Measurements from ENCODE around the gene BRSK1.

BRSK1 gene

DNA sequence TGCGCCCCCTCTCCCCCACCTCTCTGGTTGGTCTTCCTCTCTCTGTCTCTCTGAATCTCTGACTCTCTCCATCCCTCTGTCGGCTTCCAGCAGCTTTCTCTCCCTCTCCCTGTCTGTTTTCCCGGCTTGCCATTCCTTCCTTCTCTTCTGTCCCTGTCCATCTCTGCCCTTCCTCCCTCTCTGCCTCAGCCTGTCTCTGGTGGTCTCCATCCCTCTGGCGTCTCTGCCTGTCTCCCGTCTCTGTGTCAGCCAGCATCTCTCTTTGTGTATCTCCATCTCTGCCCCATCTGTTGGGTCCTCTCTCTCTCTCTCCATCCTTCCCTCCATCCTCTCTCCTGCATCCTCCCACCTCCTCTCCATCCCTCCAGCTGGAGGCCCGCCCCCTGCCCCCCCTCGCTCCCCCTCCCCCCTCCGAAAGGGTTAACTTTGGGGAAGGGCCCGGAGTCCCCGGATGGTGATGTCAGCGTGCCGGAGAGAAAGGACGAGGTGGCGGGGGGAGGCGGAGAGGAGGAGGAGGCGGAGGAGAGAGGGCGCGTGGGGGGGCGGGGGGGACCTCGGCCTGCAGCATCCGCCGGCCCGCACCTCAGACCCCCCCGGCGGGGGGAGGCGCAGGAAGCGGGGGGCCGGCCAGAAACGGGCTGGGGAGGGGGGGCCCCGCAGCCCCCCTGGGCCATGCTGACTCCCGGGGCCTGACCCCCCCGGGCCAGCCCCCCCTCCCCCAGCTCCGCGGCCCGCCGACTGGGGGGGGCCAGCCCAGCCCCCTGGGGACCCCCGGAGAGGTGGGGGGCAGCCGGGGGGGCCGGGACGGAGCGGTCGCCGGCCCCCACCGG, at the start of gene BRSK1:
TSS of gene BRSK1 (plus strand) at position 450 of the 830 bp plus-strand sequence. CDS start 446 bp downstream, outside the sequence.
- peak in 1 of 2 donors; percentile 29 for DNase-seq (ENCODE audit: extremely low read depth in 1 of 2, low read depth in 1 of 2)

DNA sequence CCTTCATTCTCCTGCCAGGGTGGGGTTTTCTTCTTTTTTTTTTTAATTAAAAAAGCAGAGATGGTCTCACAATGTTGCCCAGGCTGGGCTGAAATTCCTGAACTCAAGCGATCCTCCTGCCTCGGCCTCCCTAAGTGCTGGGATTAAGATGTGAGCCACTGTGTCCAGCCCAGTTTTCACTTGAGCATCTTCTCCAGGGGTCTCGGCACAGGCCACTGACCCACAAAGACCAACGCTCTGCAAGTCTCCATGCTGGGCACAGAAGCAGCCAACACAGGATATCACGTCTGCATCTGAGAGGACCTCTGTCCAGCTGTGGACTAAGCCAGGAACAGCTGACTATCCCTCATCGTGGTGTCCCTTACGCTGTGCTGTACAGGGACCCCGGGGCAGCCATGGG, 45.8 kb upstream of the BRSK1 start:
- no peak for DNase-seq (ENCODE audit: extremely low read depth in 1 of 2, low read depth in 1 of 2)

DNA sequence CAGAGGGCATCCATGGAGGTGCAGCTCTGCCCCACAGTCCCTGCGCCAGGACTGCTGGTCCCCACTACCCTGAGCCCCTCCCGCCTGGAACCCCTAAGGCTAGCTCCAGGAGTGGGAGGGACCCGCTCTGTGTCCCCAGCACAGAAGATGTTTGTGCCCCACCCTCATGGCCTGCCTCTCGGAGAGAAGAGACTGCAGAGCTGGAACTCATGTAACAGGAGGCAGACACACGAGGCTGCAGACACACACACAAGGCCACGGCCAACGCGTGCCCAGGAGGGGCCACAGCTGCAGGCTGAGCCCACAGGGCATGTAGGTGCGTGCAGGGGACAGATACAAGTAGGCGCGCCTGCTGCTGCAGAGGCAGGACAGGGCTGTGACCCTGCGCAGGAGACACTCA, 44.8 kb upstream of the BRSK1 start:
- DNase-seq (ENCODE audit: extremely low read depth in 1 of 2, low read depth in 1 of 2) = no peak

DNA sequence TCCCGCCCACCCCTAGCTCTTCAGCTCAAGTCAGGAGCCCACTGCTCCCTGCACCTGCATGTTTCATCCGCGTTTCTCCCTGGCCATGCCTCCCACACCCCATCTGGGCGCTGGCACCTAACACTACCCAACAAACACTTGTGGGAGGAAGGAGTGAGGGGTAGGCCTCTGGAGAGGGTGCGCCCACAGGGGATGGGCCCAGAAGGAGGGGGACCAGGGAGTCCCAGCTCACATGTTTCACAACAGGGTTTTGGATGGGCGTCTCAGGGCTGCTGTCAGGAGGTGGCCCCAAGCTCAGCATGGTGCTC, 43.1 kb upstream of the BRSK1 start:
- DNase-seq (ENCODE audit: extremely low read depth in 1 of 2, low read depth in 1 of 2) = no peak

DNA sequence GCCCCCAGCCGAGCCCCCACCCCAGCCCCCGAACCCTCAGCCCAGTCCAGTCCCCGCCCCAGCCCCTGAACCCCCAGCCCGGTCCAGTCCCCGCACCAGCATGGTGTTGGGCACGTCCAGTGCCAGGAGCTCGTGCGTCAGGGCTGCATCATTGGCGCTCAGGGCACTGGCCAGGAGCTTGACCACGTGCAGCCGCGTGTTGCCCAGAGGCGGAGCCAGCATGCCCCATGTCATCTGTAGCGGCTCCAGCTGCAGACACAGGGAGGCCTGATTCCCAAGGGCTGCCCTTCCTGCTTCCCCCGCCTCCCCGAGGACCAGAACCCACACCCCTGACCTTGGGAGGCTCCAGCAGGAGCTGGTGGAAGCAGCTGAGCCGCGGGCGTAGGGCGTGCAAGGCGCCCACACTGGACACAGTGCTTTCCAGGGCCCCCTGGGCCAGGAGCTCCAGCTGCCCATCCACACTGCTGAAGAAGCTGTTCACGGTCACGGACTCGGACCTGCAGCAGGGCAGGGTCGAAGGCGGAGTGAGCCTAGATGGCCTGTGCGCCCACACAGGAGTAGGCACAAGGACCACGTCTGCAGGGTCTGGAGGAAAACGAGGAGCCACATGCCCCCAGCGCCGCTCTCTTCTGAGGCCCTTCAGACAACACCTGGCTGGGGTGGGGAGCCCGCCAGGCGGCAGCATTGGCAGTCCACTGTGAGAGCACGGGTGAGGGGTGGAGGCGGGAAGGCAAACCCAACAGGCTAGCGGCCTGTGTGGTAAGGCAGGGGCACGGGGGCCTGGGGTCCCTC, 42.5 kb upstream of the BRSK1 start:
- no peak for DNase-seq (ENCODE audit: extremely low read depth in 1 of 2, low read depth in 1 of 2)

DNA sequence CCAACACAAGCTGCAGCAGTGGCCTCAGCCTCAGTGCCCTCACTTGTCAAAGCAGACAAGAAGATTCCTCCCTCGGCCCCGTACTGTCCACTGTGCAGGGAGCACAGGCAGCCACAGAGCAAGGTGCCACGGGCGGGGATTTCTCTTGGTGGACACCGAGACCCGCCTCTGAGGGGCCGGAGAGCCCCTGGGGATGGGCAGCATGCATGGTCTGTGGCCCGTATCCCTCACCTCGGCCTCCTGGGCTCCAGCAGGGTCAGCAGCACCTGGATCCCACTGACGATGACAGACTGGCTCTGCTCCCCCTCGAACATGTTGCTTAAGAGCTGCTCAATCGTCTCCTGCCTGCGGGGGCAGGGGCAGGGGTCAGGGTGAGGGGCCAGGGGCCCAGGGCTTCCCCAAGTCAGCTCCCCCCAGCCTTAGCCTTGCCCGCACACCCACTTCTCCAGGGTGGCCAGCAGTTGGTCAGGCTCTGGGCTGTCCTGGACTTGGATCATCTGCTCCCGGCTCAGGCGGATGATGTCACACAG, 41.8 kb upstream of the BRSK1 start:
- DNase-seq (ENCODE audit: extremely low read depth in 1 of 2, low read depth in 1 of 2) = no peak

DNA sequence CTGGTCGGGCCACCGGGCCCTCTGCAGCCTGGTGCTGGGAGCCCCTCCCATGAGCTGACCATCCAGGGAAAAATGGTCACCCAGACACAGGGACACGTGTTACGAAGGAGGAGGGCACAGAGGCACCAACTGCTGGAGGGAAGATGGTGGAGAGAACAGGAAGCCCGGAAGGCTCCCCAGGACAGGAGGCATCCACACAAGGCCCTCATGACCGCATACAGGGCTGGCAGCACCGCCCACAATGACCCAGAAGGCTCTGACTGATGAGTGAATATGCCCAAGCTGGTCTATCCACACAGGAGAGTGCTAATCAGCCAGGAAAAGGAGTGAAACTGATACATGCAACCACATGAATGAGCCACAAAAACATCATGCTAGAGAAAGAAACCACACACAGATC, 41.3 kb upstream of the BRSK1 start:
- no peak for DNase-seq (ENCODE audit: extremely low read depth in 1 of 2, low read depth in 1 of 2)

DNA sequence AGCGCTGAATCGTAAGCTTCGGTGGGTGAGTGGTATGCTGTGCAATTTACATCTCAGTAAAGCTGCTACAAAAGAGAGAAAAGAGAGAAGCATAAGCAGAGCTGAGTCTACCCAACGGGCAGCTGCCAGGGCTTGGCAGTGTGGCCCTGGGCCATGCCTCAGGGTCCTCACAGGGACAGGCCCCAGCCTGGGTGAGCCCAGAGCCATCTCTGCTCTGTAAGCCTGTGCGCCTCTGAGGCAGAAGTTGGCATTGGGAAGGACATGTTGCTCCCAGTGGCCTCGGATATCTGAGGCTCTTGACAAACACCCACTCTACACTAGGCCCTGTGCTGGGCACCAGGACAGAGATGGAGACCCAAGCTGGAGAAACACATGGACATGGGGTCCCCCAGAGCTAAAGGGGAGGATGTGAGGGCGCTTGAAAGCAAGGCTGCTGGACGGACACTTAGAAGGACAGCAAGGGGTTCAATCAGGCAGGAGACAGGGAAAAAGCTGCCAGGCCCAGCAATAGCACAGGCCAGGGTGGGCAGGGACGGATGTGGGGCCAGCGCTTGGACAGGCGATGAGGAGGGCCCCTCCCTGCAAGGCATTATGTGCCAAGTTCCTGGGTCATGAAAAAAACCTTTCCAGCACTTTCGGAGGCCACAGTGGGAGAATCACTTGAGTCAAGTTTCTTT, 39.7 kb upstream of the BRSK1 start:
- no peak for DNase-seq (ENCODE audit: extremely low read depth in 1 of 2, low read depth in 1 of 2)

DNA sequence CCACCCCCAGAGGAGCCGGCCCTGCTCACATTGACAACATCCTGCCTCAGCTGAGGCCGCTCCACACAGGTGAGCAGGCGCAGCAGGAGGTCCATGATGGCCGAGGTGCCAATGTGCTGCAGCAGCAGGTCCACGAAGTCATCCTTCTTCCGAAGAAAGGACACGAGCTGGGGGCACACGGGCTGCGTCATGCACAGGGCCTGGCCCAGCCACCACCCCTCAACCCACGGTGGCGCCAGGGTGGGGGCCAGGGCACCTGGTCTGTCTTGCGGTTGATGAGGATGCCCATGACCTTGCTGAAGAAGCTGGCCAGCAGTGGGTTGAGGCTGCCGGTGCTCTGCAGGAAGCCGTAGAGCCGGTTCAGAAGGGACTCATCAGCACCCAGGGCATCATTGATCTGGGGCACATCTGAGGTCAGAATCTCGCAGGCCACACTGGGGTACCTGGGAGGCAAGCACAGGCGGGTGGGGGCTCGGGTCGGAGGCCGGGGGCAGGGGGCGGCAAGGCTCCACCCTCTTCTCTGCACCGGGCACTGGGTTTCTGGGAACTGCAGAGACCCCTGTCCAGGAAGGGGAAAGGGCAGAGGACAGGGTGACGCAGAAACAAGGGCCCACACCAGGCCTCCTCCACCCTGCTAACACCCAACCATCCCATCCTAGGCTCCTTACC, 38.4 kb upstream of the BRSK1 start:
- no peak for DNase-seq (ENCODE audit: extremely low read depth in 1 of 2, low read depth in 1 of 2)

DNA sequence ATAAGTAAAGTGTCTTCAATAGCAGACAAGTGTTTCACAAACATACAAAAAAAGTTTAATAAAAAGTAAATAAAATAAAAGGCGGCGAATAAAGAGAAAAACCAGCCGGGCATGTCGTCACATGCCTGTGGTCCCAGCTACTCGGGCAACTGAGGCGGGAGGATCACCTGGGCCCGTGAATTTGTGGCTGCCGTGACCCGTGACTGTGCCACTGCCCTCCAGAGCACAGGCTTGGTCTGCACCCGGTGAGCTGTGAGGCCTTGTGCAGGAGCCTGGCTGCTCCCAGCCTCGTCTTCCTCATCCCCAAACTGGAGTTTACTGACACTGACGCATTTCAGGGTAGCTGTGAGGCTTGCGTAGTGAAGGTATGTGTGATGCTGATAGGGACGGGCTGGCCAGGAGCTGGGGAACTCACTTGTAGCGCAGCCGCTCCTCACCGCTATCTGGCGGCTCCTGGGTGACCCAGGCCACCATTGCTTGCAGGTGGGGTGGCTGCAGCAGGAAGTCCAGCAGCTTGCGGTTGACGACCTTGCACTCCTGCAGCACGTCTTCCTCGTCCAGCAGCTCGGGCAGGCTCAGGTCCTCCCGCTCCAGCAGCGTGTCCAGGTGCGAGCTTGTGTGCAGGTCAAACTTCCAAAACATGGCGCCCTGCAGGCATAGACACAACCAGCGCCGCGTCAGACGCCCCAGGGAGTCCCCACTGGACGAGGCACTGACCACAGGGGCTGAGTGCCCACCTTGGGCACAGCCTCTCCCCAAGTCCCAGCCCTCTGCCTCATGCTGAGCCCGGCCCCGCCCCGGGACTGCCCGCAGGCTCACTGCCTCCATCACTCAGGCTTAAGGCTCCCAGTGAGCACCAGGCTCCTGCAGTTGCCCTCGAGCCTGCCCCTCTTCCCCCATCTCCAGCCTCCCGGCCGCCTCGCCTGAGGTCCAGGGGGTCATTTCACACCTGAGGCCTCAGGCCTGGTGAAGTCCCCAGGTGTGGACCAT, 37.0 kb upstream of the BRSK1 start:
- DNase-seq (ENCODE audit: extremely low read depth in 1 of 2, low read depth in 1 of 2) = no peak

DNA sequence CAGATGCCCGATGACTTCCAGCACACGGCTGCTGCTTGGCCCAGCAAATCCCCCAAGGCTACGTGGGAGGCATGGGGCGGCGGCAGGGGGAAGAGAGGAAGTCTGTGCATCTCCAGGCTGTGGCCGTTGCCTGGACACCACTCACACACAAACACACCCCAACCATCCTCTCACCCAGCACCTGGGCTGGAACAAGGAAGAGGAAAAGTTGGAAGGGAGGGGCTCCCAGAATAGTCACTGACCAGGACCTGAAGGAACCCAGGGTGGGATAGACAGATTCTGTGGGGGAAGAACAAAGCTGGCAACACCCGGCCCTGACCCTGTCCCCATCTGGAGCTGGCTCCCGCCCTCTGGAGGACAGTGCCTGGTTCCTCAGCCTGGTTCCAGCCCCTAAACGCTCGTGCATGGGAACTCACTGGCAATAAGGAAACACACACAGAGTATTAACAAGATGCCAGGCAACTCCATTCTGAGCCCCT, 36.1 kb upstream of the BRSK1 start:
- DNase-seq (ENCODE audit: extremely low read depth in 1 of 2, low read depth in 1 of 2) = no peak

DNA sequence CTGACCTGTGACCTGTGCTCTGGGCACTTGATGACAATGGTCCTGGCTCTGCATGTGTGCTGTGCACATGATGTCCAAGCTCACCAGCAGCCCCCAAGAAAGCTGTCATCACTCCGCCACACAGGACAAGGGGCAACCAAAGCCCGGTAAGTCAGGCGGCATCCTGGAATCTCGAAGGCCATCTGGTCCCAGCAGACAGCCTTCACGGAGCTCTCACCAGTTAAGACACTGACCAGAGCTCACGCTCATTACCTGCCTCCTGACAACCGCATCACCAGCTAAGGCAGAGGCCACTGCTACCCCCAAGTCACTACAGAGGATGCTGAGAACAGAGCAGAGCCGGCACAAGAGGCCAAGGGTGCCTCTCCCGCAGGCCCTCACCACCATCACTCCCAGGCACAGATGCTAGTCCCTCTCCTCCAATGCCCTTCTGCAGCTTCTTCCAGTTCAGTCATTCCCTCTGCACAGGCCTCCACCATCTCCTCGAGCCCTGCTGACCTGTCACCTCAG, 35.6 kb upstream of the BRSK1 start:
- DNase-seq (ENCODE audit: extremely low read depth in 1 of 2, low read depth in 1 of 2) = no peak

DNA sequence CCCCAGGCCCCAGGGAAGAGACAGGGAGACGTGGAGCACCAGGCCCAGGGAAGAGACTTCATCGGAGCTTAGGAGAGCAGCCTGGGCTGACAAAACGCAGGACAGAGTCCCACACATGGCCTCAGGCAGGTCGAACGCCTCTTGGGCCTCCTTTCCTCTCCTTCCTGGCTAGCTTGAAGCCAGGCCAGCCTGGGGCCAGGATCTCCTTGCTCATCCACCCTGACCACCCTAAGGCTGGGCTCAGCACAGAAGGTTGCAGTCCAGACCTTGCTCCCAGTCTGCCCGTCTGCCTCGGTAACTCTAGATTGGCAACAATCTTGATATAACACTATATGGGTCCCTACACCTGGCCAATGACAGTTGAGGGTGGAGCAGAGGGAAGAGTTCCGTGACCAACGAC, 35.1 kb upstream of the BRSK1 start:
- no peak for DNase-seq (ENCODE audit: extremely low read depth in 1 of 2, low read depth in 1 of 2)

DNA sequence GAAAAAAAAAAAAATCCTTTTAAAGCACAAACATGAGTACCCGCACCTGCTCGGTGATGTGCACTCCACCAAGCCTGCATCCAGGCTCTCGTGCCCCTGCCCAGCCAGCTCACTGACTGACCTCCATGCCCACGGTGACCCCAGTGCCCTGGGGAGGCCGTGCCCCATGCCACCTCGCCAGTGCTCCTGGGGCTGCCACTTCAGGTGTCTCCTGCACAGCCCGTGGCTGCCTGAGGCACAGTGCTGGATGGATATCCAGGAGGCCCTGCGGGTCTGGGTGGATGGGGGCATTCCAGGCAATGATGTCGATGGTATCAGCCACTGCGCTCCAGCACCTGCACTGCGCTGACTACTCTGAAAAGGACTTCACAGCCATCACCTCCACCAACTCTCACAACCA, 34.0 kb upstream of the BRSK1 start:
- no peak for DNase-seq (ENCODE audit: extremely low read depth in 1 of 2, low read depth in 1 of 2)

DNA sequence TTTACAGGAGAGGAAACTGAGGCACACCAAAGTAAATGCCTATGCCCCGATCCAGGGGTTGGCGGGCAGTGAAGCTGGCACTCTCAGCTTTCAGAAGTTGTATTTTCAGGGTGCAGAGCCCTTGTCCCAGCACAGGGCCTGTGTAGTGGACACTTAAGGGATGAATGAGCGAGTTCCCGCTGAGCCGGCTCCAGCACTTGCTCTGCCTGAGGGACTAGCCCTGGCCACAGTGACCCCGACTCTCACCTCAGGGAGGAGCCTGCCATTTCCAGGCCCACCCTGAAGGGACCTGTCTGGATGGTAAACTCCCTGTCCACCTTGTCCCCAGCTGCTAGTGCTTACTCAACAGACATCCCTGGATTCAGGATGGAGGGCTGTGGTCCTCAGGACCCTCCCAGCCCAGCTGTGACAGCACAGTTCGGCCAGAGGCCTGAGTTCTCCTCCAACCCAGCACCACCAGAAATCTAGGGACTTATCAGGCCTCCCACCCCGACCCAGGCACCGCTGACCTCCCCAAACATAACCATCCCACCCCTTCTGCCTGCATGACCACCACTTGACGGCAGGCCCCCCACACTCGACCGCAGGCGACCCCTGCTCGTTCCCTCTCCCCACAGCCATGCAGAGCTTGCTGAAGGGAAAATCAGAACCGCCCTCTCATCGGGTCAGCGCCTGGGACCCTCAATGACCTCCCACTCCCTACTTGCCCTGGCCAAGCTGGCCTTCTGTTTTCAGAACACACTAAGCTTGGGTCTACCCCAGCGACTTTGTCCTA, 33.3 kb upstream of the BRSK1 start:
- no peak for DNase-seq (ENCODE audit: extremely low read depth in 1 of 2, low read depth in 1 of 2)

DNA sequence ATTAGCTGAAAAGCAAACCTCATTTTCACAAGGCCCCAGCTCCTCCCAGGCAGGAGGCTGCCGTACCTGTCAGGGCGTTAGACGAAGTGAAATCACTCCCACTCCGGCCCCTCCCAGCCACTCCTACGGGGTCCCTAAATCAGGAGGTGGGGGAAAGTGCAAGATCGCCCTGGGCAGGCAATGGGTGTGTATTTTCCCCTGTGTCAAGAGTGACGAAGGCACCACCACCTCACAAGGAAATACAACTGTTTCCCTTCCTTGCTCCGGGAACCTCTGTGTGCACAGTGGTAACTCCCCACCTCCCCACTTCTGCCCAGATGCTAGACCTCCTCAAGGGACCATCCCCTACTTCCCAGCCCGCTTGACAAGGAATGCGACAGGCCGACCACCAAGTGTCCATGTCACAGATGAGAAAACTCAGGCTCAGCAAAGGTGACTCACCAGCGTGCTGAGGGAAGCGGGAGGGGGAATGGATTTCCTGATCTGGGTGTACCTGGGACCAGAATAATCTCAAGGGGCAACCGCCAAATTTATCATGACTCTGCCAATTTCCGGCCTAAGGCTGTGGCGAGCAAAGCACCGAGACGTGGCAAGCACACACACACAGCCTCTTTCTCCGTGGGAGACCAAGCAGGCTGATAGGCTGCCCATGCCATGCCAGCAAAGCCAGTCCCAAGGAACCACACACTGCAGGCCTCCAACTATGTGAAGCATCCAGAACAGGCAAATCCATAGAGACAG, 32.3 kb upstream of the BRSK1 start:
- DNase-seq (ENCODE audit: extremely low read depth in 1 of 2, low read depth in 1 of 2) = peak in 1 of 2 donors; percentile 48

DNA sequence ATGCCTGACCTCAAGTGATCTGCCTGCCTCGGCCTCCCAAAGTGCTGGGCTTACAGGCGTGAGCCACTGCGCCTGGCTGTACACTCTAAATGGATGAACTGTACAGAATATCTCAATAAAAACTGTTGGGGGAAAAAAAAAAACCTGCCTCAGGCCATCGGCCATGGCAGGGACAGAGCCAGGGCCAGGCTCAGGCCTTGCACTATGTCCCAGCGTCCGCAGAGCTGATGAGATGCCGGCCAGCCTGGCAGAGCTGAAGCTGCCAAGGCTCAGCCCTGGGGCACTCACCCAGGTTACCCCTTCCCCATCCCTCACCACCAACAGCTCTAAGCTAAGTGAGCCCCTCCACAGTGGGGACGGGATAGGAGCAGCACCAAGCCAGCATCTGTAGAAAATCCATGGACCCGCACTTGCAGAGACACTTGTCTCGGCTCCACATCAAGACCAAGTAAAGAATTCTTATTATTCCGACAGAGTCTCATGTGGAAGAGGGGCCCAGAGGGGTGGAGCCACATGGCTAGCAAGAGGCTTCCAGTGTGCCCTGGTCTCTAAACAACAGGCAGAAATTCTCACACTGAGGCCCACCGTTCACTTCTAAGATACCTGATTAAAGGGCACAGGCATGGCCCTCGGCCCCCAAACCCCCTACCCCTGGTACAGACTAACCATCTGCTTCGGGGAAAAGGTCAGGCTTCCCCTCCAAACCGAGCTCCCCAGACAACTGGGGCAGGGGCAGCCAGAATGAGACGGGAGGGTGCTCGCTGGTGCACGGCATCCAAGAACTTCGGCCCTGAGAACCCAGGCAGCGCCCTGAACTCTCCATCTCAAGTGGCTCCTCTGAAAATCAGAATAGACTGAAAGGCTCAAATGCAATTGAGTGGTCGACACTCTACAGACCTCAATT, 30.8 kb upstream of the BRSK1 start:
- DNase-seq (ENCODE audit: extremely low read depth in 1 of 2, low read depth in 1 of 2) = no peak
